Ecto neural progenitor cell (in vitro differentiated cells): Measurements from ENCODE around the gene ANKRD13A.
A peak's percentile ranks its signal among the peaks of the same experiment; 100 is the strongest.
"Not testable (repeated sequence)": the region's sequence is repeated elsewhere in the genome, so short reads cannot be mapped to it uniquely, and the experiment has no call there.

Source experiments
- DNase-seq: peaks from one replicate; pipeline ENCODE4 v3.0.0-alpha.2; 2018; ENCODE audit warnings: low spot score

The ANKRD13A gene

GRCh38 chr12:109986236-109986635, 13.0 kb upstream of the ANKRD13A start:
- not testable (repeated sequence) for DNase-seq

GRCh38 chr12:109987615-109988014, 11.6 kb upstream of the ANKRD13A start:
- DNase-seq: no peak

- no peak for DNase-seq
These were observed 11.0 kb upstream of the ANKRD13A start for GRCh38 chr12:109988274-109988673.

- no peak for DNase-seq
These were observed 10.3 kb upstream of the ANKRD13A start for GRCh38 chr12:109988903-109989302.

- DNase-seq: no peak
These were observed 9.8 kb upstream of the ANKRD13A start for GRCh38 chr12:109989380-109989779.

GRCh38 chr12:109991586-109991985, 7.6 kb upstream of the ANKRD13A start:
- no peak for DNase-seq

- DNase-seq: no peak
These were observed 6.1 kb upstream of the ANKRD13A start for GRCh38 chr12:109993091-109993490.

- DNase-seq: no peak
These were observed 4.6 kb upstream of the ANKRD13A start for GRCh38 chr12:109994401-109995175.

GRCh38 chr12:109995361-109995685, 3.9 kb upstream of the ANKRD13A start:
- DNase-seq: no peak

GRCh38 chr12:109995686-109996482, 3.3 kb upstream of the ANKRD13A start, which contains the start of gene GIT2:
Gene GIT2 (minus strand): TSS chr12:109996368. CDS start chr12:109996224, 144 bp downstream.
- peak; percentile 97 for DNase-seq

- no peak for DNase-seq
These were observed 2.8 kb upstream of the ANKRD13A start for GRCh38 chr12:109996483-109996853.

- DNase-seq: no peak
These were observed 1.8 kb upstream of the ANKRD13A start for GRCh38 chr12:109997393-109997792.

GRCh38 chr12:109998241-109998903, 858 bp upstream of the ANKRD13A start:
- DNase-seq: no peak

- DNase-seq: no peak
These were observed 380 bp downstream of the ANKRD13A start for GRCh38 chr12:109999649-109999971.

- peak; percentile 63 for DNase-seq
These were observed 814 bp downstream of the ANKRD13A start for GRCh38 chr12:109999983-110000505.

- DNase-seq: no peak
These were observed 2.4 kb downstream of the ANKRD13A start for GRCh38 chr12:110001596-110001995.

- no peak for DNase-seq
These were observed 3.7 kb downstream of the ANKRD13A start for GRCh38 chr12:110002676-110003515.

GRCh38 chr12:110004598-110004997, 5.4 kb downstream of the ANKRD13A start:
- no peak for DNase-seq

GRCh38 chr12:110005319-110005973, 6.2 kb downstream of the ANKRD13A start:
- no peak for DNase-seq

GRCh38 chr12:110006115-110006514, 6.9 kb downstream of the ANKRD13A start:
- no peak for DNase-seq

- DNase-seq: no peak
These were observed 8.7 kb downstream of the ANKRD13A start for GRCh38 chr12:110007881-110008280.
